GM12801 (cell line): ENCODE data around the gene CPNE6.

Source experiments
- CTCF ChIP-seq: IDR thresholded peaks from one replicate; pipeline ENCODE4 v1.5.1; 2011; ENCODE audit warnings: control low read depth; ENCODE audit not compliant: insufficient read length; ENCODE audit errors: extremely low read depth

Gene CPNE6

GRCh38 chr14:24126939-24127338, 55.6 kb downstream of the CPNE6 start:
- no peak for TF ChIP-seq CTCF

GRCh38 chr14:24127673-24128072, 56.3 kb downstream of the CPNE6 start:
- no peak for TF ChIP-seq CTCF
